IMR-90 (cell line): ENCODE measurements around the gene CRYGC.

Experiments used
- BHLHE40 ChIP-seq: fragments of 150-350 bp; IDR thresholded peaks from 2 replicates; pipeline ENCODE4 v1.6.1; 2016; ENCODE audit warnings: mild to moderate bottlenecking, low read depth, low read length
- CEBPB ChIP-seq: IDR thresholded peaks from 2 replicates; pipeline ENCODE4 v1.6.1; 2012; ENCODE audit warnings: low read depth, low read length, improper control_type of control experiment
- ELK1 ChIP-seq: fragments of 150-350 bp; IDR thresholded peaks from 2 replicates; pipeline ENCODE4 v1.6.1; 2016; ENCODE audit warnings: low read depth, mild to moderate bottlenecking, low read length, moderate library complexity, borderline replicate concordance
- MAFK ChIP-seq: IDR thresholded peaks from 2 replicates; pipeline ENCODE4 v1.6.1; 2012; ENCODE audit warnings: low read depth, low read length, improper control_type of control experiment
- MXI1 ChIP-seq: IDR thresholded peaks from 2 replicates; pipeline ENCODE4 v1.6.1; 2012; ENCODE audit warnings: low read depth, mild to moderate bottlenecking, low read length, moderate library complexity, borderline replicate concordance
- NFE2L2 ChIP-seq: fragments of 150-350 bp; IDR thresholded peaks from 2 replicates; pipeline ENCODE4 v1.6.1; 2016; ENCODE audit warnings: low read depth, mild to moderate bottlenecking, low read length
- POLR2A ChIP-seq: IDR thresholded peaks from 2 replicates; pipeline ENCODE4 v1.6.1; 2012; ENCODE audit warnings: mild to moderate bottlenecking, low read depth, low read length
- RAD21 ChIP-seq: IDR thresholded peaks from 2 replicates; pipeline ENCODE4 v1.6.1; 2012; ENCODE audit warnings: low read length, improper control_type of control experiment
- RCOR1 ChIP-seq: IDR thresholded peaks from 2 replicates; pipeline ENCODE4 v1.6.1; 2012; ENCODE audit warnings: mild to moderate bottlenecking, low read length, improper control_type of control experiment; ENCODE audit not compliant: insufficient replicate concordance
- RFX5 ChIP-seq: IDR thresholded peaks from 2 replicates; pipeline ENCODE4 v1.8.0; 2012; ENCODE audit warnings: low read depth, mild to moderate bottlenecking, low read length, moderate library complexity
- SMC3 ChIP-seq: fragments of 150-350 bp; IDR thresholded peaks from 2 replicates; pipeline ENCODE4 v1.6.1; 2016; ENCODE audit warnings: low read depth, mild to moderate bottlenecking, antibody characterized with exemption, low read length, moderate library complexity
- USF2 ChIP-seq: fragments of 150-350 bp; IDR thresholded peaks from 2 replicates; pipeline ENCODE4 v1.6.1; 2017; ENCODE audit warnings: mild to moderate bottlenecking, antibody characterized with exemption, low read length, low read depth
- TF ChIP-seq, protein P1 (sequence below): conservative IDR thresholded peaks from 2 replicates; pipeline ENCODE4 v1.5.1; 2012; ENCODE audit warnings: mild to moderate bottlenecking, low read depth, low read length, improper control_type of control experiment

GRCh38 chr2:208135794-208136715, 6.4 kb upstream of the CRYGC start:
- TF ChIP-seq RFX5 (no peak), POLR2A (no peak), ELK1 (no peak), USF2 (no peak), SMC3 (no peak), MXI1 (no peak), MAFK (no peak), BHLHE40 (no peak), CEBPB (no peak), NFE2L2 (no peak), RAD21 (no peak), RCOR1 (no peak)
- TF ChIP-seq, protein P1, sequence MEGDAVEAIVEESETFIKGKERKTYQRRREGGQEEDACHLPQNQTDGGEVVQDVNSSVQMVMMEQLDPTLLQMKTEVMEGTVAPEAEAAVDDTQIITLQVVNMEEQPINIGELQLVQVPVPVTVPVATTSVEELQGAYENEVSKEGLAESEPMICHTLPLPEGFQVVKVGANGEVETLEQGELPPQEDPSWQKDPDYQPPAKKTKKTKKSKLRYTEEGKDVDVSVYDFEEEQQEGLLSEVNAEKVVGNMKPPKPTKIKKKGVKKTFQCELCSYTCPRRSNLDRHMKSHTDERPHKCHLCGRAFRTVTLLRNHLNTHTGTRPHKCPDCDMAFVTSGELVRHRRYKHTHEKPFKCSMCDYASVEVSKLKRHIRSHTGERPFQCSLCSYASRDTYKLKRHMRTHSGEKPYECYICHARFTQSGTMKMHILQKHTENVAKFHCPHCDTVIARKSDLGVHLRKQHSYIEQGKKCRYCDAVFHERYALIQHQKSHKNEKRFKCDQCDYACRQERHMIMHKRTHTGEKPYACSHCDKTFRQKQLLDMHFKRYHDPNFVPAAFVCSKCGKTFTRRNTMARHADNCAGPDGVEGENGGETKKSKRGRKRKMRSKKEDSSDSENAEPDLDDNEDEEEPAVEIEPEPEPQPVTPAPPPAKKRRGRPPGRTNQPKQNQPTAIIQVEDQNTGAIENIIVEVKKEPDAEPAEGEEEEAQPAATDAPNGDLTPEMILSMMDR = no peak
